D721Med (cell line): Measurements from ENCODE around the gene RBM38.

Experiments used
- DNase-seq: peaks from one replicate; pipeline ENCODE4 v3.0.0; 2011; ENCODE audit warnings: low spot score; ENCODE audit not compliant: insufficient read length
- FAIRE-seq: peaks from 2 replicates; lab custom pipeline; 2011; peaks lifted over from hg19 to GRCh38; lab: Jason Lieb, UNC
- CTCF ChIP-seq: IDR thresholded peaks from 2 replicates; pipeline ENCODE4 v1.5.1; 2012; ENCODE audit warnings: mild to moderate bottlenecking, control low read depth; ENCODE audit not compliant: insufficient read depth; ENCODE audit errors: missing control alignments

Gene RBM38

GRCh38 chr20:57400821-57401564 lies 9.8 kb downstream of the RBM38 start:
- no peak for FAIRE-seq

GRCh38 chr20:57401565-57401918 lies 10.3 kb downstream of the RBM38 start:
- FAIRE-seq (no peak), DNase-seq (no peak)
- TF ChIP-seq CTCF = no peak

More at GRCh38 chr20:57400821-57401564, 9.8 kb downstream of the RBM38 start:
- TF ChIP-seq CTCF = no peak
- DNase-seq = no peak

GRCh38 chr20:57402206-57403125 lies 11.3 kb downstream of the RBM38 start:
- DNase-seq (no peak), FAIRE-seq (no peak)
- TF ChIP-seq CTCF = no peak

- no peak for DNase-seq
- no peak for TF ChIP-seq CTCF
- FAIRE-seq = no peak
Measured at GRCh38 chr20:57403216-57403615, 12.0 kb downstream of the RBM38 start.

GRCh38 chr20:57404006-57404405 lies 12.8 kb downstream of the RBM38 start:
- DNase-seq = no peak
- TF ChIP-seq CTCF = no peak
- FAIRE-seq = no peak

- no peak for DNase-seq
- FAIRE-seq = no peak
- no peak for TF ChIP-seq CTCF
Measured at GRCh38 chr20:57404419-57405072, 13.3 kb downstream of the RBM38 start.
